ENCODE results near the gene LHB.

The LHB gene

GRCh38 chr19:48975947-48976847 is 40.7 kb downstream of the LHB start:
- peak; percentile 39 for ATAC-seq
- DNase-seq, result no peak

- DNase-seq (peak; percentile 92), ATAC-seq (peak; percentile 77)
Measured at GRCh38 chr19:48970923-48971395, 45.9 kb downstream of the LHB start.

- ATAC-seq (no peak), DNase-seq (no peak)
Measured at GRCh38 chr19:48970139-48970766, 46.6 kb downstream of the LHB start.

GRCh38 chr19:48969276-48970138 is 47.4 kb downstream of the LHB start:
- ATAC-seq, result no peak
- DNase-seq, result no peak

GRCh38 chr19:48968813-48969218 is 48.1 kb downstream of the LHB start:
- ATAC-seq (no peak), DNase-seq (no peak)

GRCh38 chr19:48968179-48968661 is 48.7 kb downstream of the LHB start:
- ATAC-seq (no peak), DNase-seq (no peak)

GRCh38 chr19:48967346-48968178 is 49.3 kb downstream of the LHB start:
- no peak for ATAC-seq
- DNase-seq, result no peak

- ATAC-seq (no peak), DNase-seq (no peak)
Measured at GRCh38 chr19:48966541-48967345, 50.1 kb downstream of the LHB start.
